ENCODE results near the gene NEIL1.

The NEIL1 gene

DNA sequence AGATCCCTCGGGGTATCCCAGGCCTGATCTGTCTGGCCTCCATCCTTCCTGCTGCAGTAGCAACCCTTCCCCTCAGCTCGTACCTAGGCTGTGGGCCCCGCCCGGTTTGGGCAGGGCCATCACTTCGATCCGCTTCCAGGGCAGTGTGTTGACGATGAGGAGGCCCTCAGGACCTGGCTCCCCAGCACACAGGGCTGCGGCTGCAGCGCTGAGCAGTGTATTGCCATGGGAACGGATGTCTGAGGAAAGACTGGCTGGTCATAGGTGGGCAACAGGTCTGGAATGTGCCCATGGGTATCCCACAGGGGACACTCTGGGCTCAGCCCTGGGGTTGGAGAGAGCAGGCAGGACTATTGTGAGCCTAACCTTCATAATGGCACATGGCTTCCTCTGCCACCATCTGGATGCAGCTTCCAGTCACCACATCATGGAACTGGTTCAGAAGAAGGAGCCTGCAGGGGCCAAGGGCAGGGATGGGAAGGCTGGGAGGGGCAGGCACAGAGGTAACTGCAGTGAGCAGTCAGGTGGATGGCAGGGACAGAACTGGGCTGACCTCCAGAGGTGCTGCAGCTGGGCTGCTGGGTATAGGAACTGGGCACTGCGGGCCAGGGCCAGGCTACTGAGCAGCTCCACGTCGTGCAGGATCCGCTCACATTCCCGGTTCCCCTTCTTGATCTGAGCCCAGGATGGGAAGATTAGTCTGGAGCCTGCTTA lies 12.9 kb downstream of the NEIL1 start:
- Mint-ChIP-seq H3K36me3 (no peaks in the 10 kb centered on the region), H3K9me3 (ENCODE audit: low read depth) (no peaks in the 10 kb centered on the region), H3K27me3 (no peaks in the 10 kb centered on the region), H3K27ac (no peak overlapping the region), H3K4me3 (no peak overlapping the region), H3K4me1 (ENCODE audit: low read depth) (no peaks in the 10 kb centered on the region)

DNA sequence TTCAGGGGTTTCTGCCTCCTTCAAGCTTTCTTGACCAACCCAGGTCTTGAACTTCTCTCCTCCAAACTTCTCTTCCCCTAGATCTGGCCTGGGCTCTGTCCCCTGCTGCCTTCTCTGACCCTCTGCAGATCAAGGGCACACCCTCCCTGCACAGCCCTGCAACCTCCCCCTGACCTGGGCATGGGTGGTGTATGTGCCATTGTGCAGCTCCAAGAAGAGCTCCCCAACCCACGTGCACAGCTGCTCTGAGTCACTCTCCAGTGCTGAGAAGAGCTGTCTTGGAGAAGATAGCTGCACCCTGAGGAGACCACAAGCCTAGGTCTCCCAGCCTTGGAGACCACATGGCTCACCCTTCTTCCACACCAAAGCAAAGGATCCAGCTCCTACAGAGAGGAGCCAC lies 13.6 kb downstream of the NEIL1 start:
- Mint-ChIP-seq H3K9me3 (ENCODE audit: low read depth) (no peaks in the 10 kb centered on the region), H3K4me3 (no peak overlapping the region), H3K27ac (no peak overlapping the region), H3K36me3 (no peaks in the 10 kb centered on the region), H3K27me3 (no peaks in the 10 kb centered on the region), H3K4me1 (ENCODE audit: low read depth) (no peaks in the 10 kb centered on the region)

DNA sequence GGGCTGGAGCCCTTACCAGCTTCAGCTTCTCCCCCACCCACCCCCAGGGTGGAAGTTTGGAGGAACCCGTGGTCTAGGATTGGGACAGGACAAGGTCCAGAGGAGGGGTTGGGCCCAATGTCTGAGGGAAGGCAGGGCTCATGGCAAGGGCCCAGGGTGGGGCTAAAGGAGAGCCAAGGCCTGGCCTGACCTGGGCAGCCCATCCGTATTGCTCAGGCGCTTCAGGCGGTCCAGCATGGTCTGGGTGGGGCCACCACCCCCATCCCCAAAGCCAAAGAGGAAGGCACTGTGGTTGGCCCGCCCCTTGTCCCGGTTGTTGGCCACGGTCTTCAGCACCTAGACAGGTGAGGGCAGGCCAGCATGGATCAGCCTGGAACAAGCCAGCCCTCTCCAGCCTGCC lies 14.0 kb downstream of the NEIL1 start:
- no peak overlapping the region for H3K27ac Mint-ChIP-seq
- H3K27me3 Mint-ChIP-seq: no peaks in the 10 kb centered on the region
- no peaks in the 10 kb centered on the region for H3K36me3 Mint-ChIP-seq
- H3K4me3 Mint-ChIP-seq: no peak overlapping the region
- H3K4me1 Mint-ChIP-seq (ENCODE audit: low read depth): no peaks in the 10 kb centered on the region
- H3K9me3 Mint-ChIP-seq (ENCODE audit: low read depth): no peaks in the 10 kb centered on the region

DNA sequence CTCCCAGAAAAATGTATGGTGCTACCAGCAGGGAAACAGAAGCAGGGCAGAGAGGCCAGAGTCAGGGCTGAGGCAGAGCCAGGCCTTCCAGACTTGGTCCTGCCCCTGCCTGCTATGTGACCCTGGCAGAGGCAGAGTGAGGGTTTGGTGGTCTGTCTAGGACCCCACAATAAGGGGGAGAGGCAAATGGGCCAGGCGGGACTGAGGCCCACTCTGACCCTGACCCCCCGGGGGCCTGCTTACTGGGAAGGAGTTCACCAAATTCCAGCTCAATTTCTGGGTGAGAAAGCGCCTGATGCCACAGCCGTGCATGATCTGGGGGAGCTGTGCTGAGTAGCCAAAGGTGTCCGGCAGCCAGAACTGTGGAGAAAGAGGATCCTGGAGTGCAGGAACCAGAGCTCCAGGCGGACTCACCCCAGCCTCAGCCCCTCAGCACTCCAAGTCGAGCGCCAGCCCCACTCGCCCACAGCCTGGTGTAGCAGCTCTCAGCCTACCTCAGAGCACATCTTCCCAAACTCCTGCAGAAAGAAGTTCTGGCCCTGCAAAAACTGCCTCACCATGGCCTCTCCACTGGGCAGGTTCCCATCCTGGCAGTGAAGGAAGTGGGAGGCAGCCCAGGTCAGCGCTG lies 14.6 kb downstream of the NEIL1 start:
- Mint-ChIP-seq H3K4me1 (ENCODE audit: low read depth) (no peaks in the 10 kb centered on the region), H3K4me3 (no peak overlapping the region), H3K9me3 (ENCODE audit: low read depth) (no peaks in the 10 kb centered on the region), H3K36me3 (no peaks in the 10 kb centered on the region), H3K27ac (no peak overlapping the region), H3K27me3 (no peaks in the 10 kb centered on the region)

DNA sequence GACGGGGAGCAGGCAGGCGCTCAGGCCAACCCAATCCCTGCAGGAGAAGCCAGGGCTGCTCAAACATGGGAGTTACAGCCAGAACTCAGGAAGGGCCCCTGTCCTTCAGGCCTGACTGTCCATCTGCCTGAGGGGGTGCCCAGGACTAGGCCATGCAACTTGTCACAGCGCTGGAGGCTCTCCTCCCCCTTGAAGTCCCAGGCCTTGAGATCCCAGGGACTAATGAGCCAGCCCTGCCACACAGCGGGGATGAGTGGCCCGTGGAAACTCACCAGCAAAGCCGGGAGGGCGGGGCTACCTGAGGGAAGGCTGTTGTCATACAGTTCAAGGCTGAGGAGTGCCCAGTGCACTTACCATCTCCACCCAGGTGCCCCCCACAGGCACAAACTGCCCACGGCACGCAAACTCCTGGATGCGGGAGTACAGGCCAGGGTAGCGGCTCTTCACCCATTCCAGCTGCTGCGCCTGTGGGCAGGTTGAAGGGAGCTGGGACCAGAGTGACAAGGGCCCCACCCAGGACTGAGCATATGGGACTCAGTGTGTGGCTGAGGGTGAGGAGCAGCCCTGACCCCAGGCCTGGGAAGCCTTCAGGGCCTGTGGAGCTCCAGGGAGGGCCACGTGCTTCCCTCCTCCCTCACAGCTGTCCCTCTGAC lies 15.3 kb downstream of the NEIL1 start:
- H3K27me3 Mint-ChIP-seq: no peaks in the 10 kb centered on the region
- no peak overlapping the region for H3K4me3 Mint-ChIP-seq
- peaks cover 5% of the 10 kb centered on the region for H3K4me1 Mint-ChIP-seq (ENCODE audit: low read depth)
- H3K9me3 Mint-ChIP-seq (ENCODE audit: low read depth): no peaks in the 10 kb centered on the region
- H3K36me3 Mint-ChIP-seq: no peaks in the 10 kb centered on the region
- H3K27ac Mint-ChIP-seq: no peak overlapping the region

DNA sequence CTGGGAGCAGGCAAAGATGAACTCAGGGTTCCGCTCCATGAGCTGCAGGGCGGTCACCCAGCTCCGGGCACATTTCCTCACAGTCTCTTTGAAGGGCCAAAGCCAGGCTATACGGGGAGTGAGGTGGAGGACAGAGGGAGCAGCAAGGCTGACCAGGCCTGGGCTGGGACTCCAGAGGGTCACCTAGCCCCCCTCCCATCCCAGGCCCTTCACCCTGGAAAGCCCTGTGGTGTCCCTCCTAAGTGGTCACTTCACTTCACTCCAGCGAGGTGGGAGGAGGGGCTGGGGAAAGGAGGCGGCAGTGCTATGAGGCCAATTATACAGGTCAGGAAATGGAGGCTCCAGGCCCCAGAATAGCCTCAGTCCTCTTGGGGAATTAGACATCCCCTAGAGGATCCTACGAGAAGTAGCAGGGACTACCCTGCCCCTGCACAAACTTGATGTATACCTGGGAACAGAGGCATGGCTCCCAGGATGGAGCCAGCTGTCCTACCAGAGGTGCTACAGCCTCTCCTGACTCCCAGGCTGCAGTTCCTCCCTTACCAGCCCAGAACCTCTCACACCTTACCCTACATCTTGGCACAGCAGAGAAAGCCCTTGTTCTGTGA lies 15.9 kb downstream of the NEIL1 start:
- Mint-ChIP-seq H3K27me3 (no peaks in the 10 kb centered on the region), H3K4me1 (ENCODE audit: low read depth) (peaks cover 10% of the 10 kb centered on the region), H3K36me3 (no peaks in the 10 kb centered on the region), H3K4me3 (no peak overlapping the region), H3K27ac (no peak overlapping the region), H3K9me3 (ENCODE audit: low read depth) (no peaks in the 10 kb centered on the region)

DNA sequence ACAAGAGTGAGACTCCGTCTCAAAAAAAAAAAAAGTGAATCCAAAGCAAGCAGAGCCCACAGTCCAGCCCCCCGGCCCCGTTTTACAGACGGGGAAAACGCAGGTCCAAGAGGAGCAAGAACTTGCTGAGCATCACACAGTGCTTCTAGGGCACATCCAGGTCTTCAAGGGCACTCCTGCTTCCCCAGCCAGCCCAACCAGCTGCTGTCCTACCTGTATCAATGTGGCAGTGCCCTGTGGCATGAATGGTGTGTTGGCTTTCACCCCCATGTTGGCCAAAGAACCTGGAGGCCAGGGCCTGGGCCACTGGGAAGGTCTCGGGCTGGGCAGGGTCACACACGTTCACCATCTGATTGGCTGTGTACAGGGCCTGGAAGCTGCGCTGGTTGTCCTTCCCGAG lies 16.9 kb downstream of the NEIL1 start:
- H3K27ac Mint-ChIP-seq: no peak overlapping the region
- H3K9me3 Mint-ChIP-seq (ENCODE audit: low read depth): no peaks in the 10 kb centered on the region
- H3K4me3 Mint-ChIP-seq: no peak overlapping the region
- H3K36me3 Mint-ChIP-seq: no peaks in the 10 kb centered on the region
- H3K27me3 Mint-ChIP-seq: no peaks in the 10 kb centered on the region
- H3K4me1 Mint-ChIP-seq (ENCODE audit: low read depth): peaks cover 12% of the 10 kb centered on the region

DNA sequence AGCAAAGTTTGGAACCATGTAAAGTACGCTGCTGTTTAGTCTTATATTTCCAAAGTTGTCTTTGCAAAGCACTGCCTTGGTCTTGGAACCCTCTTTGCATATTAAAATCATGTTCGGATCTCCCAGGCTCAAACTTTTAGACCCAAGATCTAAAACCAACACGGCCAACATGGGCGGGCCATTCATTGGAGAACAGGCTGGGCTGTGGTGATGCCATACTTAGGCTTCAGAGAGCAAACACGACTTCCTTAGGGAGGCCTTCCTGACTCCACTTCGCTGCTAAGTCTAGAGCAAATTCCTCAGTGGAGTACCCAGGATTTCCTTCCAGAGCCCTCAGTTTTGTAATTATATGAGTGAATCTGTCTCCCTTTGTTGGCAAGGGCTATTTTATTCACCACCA lies 18.0 kb downstream of the NEIL1 start:
- H3K4me1 Mint-ChIP-seq (ENCODE audit: low read depth): peaks cover 23% of the 10 kb centered on the region
- no peak overlapping the region for H3K27ac Mint-ChIP-seq
- no peaks in the 10 kb centered on the region for H3K27me3 Mint-ChIP-seq
- H3K36me3 Mint-ChIP-seq: no peaks in the 10 kb centered on the region
- no peaks in the 10 kb centered on the region for H3K9me3 Mint-ChIP-seq (ENCODE audit: low read depth)
- no peak overlapping the region for H3K4me3 Mint-ChIP-seq

DNA sequence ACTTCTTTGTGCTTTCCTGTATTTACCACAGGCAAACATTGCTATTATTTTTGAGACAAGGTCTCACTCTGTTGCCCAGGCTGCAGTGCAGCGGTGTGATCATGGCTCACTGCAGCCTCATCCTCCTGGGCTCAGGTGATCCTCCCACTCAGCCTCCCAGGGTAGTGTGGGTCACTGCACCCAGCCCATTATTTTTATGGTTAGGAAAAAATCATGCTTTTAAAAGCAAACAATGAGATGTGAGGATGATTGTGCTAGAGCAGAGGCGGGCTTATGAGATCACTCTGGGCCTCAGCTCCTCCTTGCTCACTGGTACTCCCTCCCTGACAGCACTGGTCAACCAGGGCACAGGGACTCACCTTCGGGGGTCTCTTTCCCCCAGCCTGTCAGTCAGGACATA lies 19.3 kb downstream of the NEIL1 start:
- Mint-ChIP-seq H3K9me3 (ENCODE audit: low read depth) (no peaks in the 10 kb centered on the region), H3K27me3 (no peaks in the 10 kb centered on the region), H3K36me3 (no peaks in the 10 kb centered on the region), H3K4me1 (ENCODE audit: low read depth) (peaks cover 25% of the 10 kb centered on the region), H3K4me3 (no peak overlapping the region), H3K27ac (no peak overlapping the region)

DNA sequence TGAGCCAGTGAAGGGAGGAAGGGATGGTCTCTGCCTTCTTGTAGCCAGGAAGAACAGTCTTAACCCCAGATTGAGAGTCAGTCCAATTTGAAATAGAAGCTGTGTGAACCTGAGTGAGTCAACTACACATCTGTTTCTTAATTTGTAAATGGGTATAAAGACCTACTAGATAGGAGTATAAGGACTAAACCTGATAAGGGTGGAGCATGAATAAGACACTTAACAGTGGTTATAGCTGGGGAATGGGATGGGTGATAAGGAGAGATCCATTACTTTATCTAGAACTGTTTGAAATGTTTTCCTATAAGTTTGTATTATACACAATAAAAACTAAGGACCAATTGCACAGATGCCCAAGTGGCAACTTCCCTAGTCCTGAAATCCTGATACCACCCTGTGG lies 20.2 kb downstream of the NEIL1 start:
- peak overlapping the region; percentile 92 for H3K4me3 Mint-ChIP-seq
- H3K27me3 Mint-ChIP-seq: no peaks in the 10 kb centered on the region
- no peak overlapping the region for H3K27ac Mint-ChIP-seq
- H3K4me1 Mint-ChIP-seq (ENCODE audit: low read depth): peaks cover 25% of the 10 kb centered on the region
- no peaks in the 10 kb centered on the region for H3K36me3 Mint-ChIP-seq
- H3K9me3 Mint-ChIP-seq (ENCODE audit: low read depth): no peaks in the 10 kb centered on the region

DNA sequence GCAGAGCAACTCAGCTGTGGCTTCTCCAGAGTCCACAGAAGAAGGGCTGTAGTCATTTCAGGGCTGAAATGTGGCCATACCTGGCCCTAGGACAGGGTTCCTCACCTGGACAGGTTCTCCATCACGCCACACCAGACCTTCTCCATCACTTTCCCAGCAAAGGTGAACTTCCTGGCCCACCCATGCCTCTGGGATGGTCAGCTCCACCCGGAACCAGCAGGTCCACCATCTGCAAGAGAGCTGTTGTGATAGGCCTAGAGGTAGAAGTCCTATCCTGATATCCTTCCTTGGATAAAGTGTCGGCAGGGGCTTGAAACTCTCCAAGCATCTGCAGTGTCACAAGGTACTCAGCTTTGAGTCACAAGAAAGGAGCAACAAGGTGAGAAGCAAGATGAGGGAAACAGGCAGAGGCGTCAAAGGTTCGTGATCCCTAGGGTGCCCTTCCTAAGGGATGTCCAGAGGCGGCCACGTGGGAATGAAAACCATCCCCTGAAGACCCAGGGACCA lies 20.6 kb downstream of the NEIL1 start:
- H3K4me1 Mint-ChIP-seq (ENCODE audit: low read depth): peaks cover 25% of the 10 kb centered on the region
- no peaks in the 10 kb centered on the region for H3K36me3 Mint-ChIP-seq
- peak overlapping the region; percentile 16 for H3K27ac Mint-ChIP-seq

DNA sequence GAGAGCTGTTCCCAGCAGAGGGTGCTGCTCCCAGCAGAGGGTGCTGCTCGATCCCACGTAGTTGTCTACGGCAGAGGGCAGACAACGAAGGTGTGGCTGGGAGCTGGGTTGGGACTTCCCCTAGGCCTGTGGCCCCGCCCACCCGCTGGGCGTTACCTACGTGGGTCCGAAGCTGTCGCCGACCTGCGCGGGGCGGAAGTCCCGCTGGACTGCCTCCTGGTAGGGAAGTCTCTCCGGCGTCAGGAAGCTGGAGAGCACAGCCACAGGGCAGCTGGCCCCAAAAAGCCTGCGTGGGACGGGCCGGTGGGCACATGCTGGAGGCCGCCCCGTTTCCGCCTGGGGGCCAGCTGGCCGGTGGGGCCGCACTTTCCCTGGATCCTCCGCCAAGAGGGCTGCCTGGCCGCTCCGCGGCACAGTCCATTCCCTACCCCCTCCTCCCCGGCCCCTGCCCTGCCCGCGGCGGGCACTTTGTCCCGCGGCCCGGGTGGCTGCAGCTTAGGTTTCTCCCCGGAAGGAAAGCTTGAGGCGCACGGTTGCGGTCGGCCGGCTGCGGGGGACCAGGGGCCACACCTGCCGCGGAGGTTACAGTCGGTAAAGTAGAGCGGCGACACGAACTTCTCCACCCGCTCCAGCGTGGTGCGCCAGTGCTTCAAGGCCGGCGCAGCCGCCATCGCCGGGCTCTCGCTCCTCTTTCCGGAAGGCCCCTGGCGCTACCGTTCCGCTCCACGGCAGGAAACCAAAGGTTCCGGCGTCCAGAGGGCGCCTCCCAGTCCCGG lies 21.3 kb downstream of the NEIL1 start, which contains the start of gene MAN2C1:
Gene MAN2C1, minus strand, starts transcription at position 695 of the 776 bp plus-strand sequence. Its CDS starts 24 bp downstream, at position 671.
- H3K9me3 Mint-ChIP-seq (ENCODE audit: low read depth): no peaks in the 10 kb centered on the region
- H3K4me3 Mint-ChIP-seq: peak within 1 kb of the TSS; percentile 92
- no peaks in the 10 kb centered on the region for H3K27me3 Mint-ChIP-seq
- H3K4me1 Mint-ChIP-seq (ENCODE audit: low read depth): peaks cover 26% of the 10 kb centered on the region
- peak within 1 kb of the TSS; percentile 94 for H3K27ac Mint-ChIP-seq
- no peaks in the 10 kb centered on the region for H3K36me3 Mint-ChIP-seq

More for the DNA sequence above, 20.6 kb downstream of the NEIL1 start:
- Mint-ChIP-seq H3K9me3 (ENCODE audit: low read depth) (no peaks in the 10 kb centered on the region), H3K27me3 (no peaks in the 10 kb centered on the region), H3K4me3 (peak overlapping the region; percentile 92)

DNA sequence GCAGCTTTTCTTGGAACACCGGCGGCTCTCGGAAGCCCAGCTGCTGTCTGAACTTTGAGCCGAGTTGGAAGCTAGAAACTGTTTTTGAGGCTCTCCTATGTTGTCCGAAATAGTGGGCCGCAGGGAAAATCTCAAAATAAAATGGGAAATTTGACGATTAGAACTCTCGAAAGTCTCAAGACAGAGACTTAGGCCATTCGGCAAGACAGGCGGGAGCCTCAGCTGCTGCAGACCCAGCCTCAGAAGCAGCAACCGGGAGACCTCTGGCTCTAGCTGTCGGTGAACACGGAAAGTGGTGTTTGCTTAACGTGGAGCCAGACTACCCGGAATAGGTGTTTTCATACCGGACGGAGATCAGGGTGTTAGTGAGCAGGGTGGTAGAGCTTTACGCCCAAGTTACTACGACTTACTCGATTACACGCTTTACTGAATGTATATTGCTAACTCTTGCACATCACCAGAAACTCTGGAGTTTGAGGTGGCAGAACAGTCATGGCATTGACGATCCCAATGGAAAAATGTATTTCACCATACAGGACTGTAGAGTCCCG lies 21.9 kb downstream of the NEIL1 start:
- peak overlapping the region; percentile 94 for H3K27ac Mint-ChIP-seq
- H3K4me3 Mint-ChIP-seq: peak overlapping the region; percentile 92
- H3K9me3 Mint-ChIP-seq (ENCODE audit: low read depth): no peaks in the 10 kb centered on the region
- peaks cover 26% of the 10 kb centered on the region for H3K4me1 Mint-ChIP-seq (ENCODE audit: low read depth)
- no peaks in the 10 kb centered on the region for H3K27me3 Mint-ChIP-seq
- no peaks in the 10 kb centered on the region for H3K36me3 Mint-ChIP-seq

DNA sequence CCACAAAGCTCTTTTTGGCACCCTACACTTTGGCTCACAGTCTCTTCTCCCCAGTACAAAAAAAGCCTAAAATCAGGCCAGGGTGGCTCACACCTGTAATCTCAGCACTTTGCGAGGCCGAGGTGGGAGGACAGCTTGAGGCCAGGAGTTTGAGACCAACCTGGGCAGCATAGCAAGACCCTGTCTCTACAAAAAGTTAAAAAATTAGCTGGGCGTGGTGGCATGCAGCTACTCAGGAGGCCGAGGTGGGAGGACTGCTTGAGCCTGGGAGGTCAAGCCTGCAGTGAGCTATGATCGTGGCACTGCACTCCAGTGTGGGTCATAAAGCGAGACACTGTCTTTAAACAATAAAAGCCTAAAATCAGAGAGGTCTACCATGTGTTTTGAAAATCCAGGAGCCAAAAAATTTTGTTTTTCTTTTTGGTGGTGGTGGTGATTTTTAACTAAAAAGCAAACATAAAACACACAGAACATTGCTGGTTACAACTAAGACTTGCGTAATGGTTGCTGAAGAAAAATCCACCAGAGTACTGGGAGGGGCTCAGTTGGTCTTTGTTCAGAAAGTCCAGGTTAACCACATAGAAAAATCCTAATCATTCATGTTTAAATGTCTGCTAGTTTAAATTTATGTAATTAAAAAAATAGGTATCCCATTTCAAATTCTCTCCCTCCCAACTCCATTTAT lies 23.2 kb downstream of the NEIL1 start:
- no peaks in the 10 kb centered on the region for H3K27me3 Mint-ChIP-seq
- H3K9me3 Mint-ChIP-seq (ENCODE audit: low read depth): no peaks in the 10 kb centered on the region
- H3K4me3 Mint-ChIP-seq: peak overlapping the region; percentile 92
- peaks cover 26% of the 10 kb centered on the region for H3K4me1 Mint-ChIP-seq (ENCODE audit: low read depth)
- H3K36me3 Mint-ChIP-seq: no peaks in the 10 kb centered on the region
- peak overlapping the region; percentile 94 for H3K27ac Mint-ChIP-seq
